Cerebellar nuclear complex (tissue), 1 donor: Measurements from ENCODE around the gene PHC2.
"Not testable (repeated sequence)": the region's sequence is repeated elsewhere in the genome, so short reads cannot be mapped to it uniquely, and the experiment has no call there.

Experiments used
- DNase-seq, 2 experiments: peaks; one replicate each; lab custom pipeline; 2025; lab: John Stamatoyannopoulos, UW

PHC2 gene

GRCh38 chr1:33311706-33312412 lies 119.0 kb downstream of the PHC2 start:
- DNase-seq: no peak

DNA sequence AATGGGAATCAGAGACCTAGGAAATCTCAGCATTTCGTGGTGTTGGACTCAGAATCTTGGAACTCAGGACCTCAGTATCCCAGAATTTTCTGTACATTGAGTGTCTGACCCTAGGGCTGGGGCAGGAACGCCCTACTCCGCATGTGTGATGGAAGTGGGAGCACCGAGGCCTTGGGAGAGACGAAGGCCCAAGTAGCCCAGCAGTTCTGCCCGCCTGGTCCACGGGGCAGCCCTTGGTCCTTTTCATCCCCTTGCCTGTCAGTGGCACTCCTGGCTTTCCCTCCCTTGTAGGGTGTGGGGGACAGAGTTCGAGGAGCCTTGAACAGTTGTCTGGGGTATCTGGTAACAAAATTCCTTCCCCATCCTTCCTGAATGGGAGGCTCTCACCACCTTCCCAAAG lies 120.2 kb downstream of the PHC2 start:
- DNase-seq: no peak

GRCh38 chr1:33309351-33309750 lies 121.5 kb downstream of the PHC2 start:
- DNase-seq: not testable (repeated sequence)

GRCh38 chr1:33307494-33307864 lies 123.4 kb downstream of the PHC2 start:
- DNase-seq: no peak

GRCh38 chr1:33306653-33307493 lies 124.0 kb downstream of the PHC2 start:
- DNase-seq: no peak

DNA sequence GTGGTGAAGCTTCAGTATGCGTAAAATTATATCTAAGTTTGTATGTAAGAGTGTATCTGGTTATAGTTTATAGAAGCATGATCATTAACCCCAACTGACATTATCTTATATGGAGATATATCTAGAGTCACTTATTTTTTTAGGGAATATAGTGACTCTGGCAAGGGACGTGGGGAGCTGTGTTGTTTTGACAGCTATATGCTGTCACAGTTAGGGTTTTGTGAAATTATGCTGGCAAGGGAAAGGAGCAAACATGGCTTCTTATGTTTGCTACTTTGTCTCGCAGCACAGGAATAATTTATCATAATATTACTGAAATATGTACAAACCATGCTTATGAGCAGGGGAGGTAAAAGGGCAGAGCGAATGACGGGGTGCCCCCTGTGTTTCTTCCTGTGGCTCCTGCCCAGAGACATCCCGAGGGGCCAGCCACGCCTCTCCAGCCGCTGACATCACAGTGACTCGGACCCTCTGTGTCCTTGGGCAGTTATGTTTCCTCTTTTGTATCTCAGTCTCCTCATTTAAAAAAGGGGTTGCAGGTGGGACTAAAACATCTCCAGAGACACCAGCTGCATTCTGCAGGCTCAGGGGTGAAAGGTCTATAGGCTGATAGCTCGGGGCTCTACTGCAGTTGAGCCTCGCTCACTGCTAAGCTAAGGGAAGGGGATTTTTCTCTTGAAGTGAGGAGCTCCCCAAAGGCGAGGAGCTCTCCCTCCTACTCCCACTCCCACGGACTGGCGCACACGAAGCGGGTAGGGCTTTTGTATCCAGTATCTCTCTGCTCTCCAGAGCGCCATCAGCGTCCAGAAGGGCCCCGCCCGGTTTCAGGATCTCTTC lies 124.9 kb downstream of the PHC2 start:
- DNase-seq: no peak

GRCh38 chr1:33305016-33305415 lies 125.9 kb downstream of the PHC2 start:
- no peak for DNase-seq

DNA sequence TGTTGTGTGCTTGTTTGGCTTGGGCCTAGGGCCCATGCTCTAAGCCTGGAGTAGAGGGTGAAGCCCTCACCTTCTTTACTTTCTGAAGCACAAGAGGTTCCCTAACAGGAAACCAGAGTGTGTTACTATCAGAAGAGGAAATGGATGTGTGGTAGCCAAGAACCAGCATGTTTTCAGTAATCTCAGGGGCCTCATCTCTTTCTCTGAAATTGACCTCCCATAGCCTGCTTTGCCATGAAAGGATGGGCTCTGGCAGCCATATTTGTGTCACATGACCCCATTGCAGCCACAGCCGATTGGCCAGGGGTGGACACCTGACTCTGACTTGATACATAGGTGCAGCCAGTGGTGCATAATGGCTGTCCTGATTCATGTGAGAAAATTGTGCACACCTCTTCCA lies 128.6 kb downstream of the PHC2 start:
- DNase-seq: no peak

DNA sequence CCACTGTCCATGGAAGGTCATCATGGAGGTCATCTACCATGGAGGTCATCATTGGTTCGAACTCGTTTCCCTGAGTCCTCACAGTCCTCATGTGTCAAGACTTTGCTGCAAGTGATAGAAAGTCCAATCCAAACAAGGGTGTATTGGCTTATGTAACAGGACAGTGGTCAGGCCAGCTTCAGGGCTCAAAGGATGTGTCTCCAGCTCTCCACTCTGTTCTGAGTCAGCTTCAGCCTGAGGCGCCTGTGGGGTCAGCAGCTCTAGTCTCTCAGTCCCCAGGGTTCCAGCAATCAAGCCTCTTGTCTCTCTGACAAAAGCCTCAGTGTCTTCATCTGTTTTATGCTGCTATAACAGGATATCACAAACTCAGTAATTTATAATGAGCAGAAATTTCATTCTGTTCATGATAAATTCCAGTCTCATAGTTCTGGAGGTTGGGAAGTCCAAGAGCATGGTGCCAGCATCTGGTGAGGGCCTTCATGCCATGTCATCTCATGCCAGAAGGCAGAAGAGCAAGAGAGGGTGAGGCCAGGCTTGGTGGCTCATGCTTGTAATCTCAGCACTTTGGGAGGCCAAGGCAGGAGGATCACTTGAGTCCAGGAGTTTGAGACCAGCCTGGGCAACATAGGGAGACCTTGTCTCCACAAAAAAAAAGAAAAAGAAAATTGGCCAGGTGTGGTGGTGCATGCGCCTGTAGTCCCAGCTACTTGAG lies 129.5 kb downstream of the PHC2 start:
- no peak for DNase-seq

GRCh38 chr1:33300673-33301072 lies 130.2 kb downstream of the PHC2 start:
- no peak for DNase-seq

DNA sequence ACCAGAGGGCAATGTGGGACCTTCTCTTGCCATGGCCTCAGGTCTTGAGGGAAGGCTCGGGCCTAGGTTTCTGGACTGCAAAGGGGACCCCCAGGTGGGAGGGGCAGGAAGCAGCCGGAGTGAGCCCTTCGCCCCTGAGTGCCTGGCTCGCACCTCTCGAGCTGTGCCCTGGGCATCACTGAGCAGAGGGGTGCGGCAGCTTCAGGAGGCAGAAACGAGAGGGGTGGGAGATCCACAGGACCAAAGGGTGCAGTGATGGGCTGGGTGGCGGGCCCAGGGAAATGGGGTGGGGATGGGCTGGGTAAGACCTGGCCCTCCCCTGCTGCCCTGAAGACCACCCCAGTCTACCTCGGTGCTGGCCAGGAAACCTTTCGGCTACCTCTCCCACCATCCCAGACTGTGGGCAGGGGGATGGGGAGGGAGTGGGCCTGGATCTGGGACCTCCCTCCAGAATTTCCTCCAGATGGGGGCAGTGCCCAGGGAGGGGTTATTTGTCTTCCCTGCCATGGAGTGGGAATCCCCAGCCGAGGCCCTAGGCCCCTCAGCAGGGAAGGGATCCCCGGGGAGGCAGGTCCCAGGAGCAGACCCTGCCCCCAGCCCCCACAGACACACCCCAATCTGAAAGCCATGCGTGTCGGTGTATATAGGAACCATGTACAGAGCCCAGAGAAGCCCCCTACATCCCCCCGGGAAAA lies 131.3 kb downstream of the PHC2 start:
- DNase-seq: no peak

- DNase-seq: peak in 1 of 2 experiments; percentile 13
These were observed 132.1 kb downstream of the PHC2 start for GRCh38 chr1:33298623-33299277.

- no peak for DNase-seq
These were observed 132.8 kb downstream of the PHC2 start for GRCh38 chr1:33297911-33298622.

DNA sequence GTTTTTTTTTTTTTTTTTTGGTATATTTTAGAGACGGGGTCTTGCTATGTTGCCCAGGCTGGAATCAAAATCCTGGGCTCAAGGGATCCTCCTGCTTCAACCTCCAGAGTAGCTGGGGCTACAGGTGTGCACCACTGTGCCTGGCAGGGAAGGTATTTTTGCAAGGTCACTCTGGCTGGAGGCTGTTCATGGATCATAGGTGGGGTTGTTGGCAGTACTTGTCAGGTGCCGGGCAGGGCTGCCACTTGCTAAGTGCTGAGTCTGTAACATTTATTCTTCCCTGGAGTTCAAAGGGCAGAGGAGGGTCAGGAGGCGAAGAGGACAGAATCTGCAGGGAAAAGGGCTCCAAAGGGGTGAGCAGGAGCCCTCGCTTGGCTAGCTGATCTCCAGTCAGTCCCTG lies 134.1 kb downstream of the PHC2 start:
- DNase-seq: no peak

GRCh38 chr1:33296082-33296458 lies 134.8 kb downstream of the PHC2 start:
- DNase-seq: peak in 1 of 2 experiments; percentile 61

- DNase-seq: peak in 1 of 2 experiments; percentile 53
These were observed 135.3 kb downstream of the PHC2 start for GRCh38 chr1:33295450-33296081.

GRCh38 chr1:33295023-33295422 lies 135.9 kb downstream of the PHC2 start:
- DNase-seq: no peak

- DNase-seq: no peak
These were observed 136.6 kb downstream of the PHC2 start for GRCh38 chr1:33294071-33295010.
